Middle frontal gyrus (tissue), 1 donor: ENCODE measurements around the gene C17orf113.
"Not testable (repeated sequence)": the region's sequence is repeated elsewhere in the genome, so short reads cannot be mapped to it uniquely, and the experiment has no call there.

Experiments
- DNase-seq: peaks from one replicate; pipeline ENCODE4 v3.0.0-alpha.2; 2015; ENCODE audit warnings: low spot score; ENCODE audit errors: extremely low spot score

The C17orf113 gene

GRCh38 chr17:42016941-42017865 is 33.2 kb downstream of the C17orf113 start, which contains the start of gene DNAJC7:
Gene DNAJC7, minus strand, starts transcription at chr17:42017439. Its CDS starts 23 bp downstream, at chr17:42017416.
- DNase-seq: peak; percentile 89

GRCh38 chr17:42016411-42016831 is 34.0 kb downstream of the C17orf113 start:
- DNase-seq: no peak

GRCh38 chr17:42013740-42014139 is 36.7 kb downstream of the C17orf113 start:
- DNase-seq: not testable (repeated sequence)

- DNase-seq: not testable (repeated sequence)
Measured at GRCh38 chr17:42012363-42012762, 38.0 kb downstream of the C17orf113 start.

GRCh38 chr17:42010898-42011516 is 39.4 kb downstream of the C17orf113 start:
- DNase-seq: no peak

- DNase-seq: not testable (repeated sequence)
Measured at GRCh38 chr17:42010266-42010680, 40.1 kb downstream of the C17orf113 start.

- peak; percentile 36 for DNase-seq
Measured at GRCh38 chr17:42009170-42009569, 41.2 kb downstream of the C17orf113 start.

- no peak for DNase-seq
Measured at GRCh38 chr17:42005166-42005565, 45.2 kb downstream of the C17orf113 start.

GRCh38 chr17:42002792-42003301 is 47.6 kb downstream of the C17orf113 start:
- no peak for DNase-seq

GRCh38 chr17:42002175-42002791 is 48.1 kb downstream of the C17orf113 start:
- no peak for DNase-seq

GRCh38 chr17:42001729-42002128 is 48.7 kb downstream of the C17orf113 start:
- no peak for DNase-seq

- no peak for DNase-seq
Measured at GRCh38 chr17:42000413-42001133, 49.8 kb downstream of the C17orf113 start.

- no peak for DNase-seq
Measured at GRCh38 chr17:41998497-41998896, 51.9 kb downstream of the C17orf113 start.

GRCh38 chr17:41996855-41997164 is 53.6 kb downstream of the C17orf113 start:
- DNase-seq: no peak

GRCh38 chr17:41992576-41992975 is 57.8 kb downstream of the C17orf113 start:
- peak; percentile 31 for DNase-seq

- no peak for DNase-seq
Measured at GRCh38 chr17:41989702-41990419, 60.5 kb downstream of the C17orf113 start.

- DNase-seq: no peak
Measured at GRCh38 chr17:41988418-41988817, 62.0 kb downstream of the C17orf113 start.
